Measurements from ENCODE around the gene TFEC.
"Not testable (repeated sequence)": the region's sequence is repeated elsewhere in the genome, so short reads cannot be mapped to it uniquely, and the experiment has no call there.

TFEC gene

DNA sequence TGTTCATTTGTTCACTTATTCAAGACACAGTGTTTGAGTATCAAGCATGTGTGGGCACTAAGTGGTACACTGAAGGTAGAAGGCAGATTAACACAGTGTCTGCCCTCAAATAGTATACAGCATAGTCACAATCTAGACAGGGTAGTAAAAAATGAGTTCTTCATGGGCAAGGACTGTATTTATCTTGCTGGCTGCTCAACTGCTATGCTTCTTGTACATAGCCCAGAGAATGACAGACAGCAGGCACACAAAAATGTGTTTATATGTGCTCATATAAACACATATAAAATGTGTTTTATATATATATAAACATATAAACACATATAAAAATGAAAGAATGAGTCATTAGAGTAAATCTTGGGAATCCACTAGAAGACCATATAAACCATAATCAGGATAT lies 43.1 kb downstream of the TFEC start:
- DNase-seq = no peak

DNA sequence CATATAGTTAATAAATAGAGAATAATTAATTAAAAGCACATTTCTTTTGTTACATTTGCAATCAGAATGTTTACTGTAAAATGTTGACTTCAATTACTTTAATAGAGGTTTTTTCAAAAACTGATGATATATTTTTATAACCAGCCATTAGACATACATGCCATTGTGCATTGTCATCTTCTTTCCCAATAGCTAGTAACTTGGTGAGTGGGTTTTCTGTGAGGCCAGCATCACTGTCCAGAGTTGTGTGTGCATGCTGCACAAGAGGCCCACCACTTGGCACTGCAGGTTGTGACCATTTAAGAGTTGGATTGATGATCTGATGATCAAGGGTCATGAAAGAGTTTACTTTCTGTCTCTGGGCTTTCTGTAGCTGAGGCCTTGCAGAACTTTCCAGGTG lies 46.5 kb downstream of the TFEC start:
- no peak for DNase-seq

GRCh38 chr7:115980159-115980558 lies 50.4 kb downstream of the TFEC start:
- DNase-seq = no peak

DNA sequence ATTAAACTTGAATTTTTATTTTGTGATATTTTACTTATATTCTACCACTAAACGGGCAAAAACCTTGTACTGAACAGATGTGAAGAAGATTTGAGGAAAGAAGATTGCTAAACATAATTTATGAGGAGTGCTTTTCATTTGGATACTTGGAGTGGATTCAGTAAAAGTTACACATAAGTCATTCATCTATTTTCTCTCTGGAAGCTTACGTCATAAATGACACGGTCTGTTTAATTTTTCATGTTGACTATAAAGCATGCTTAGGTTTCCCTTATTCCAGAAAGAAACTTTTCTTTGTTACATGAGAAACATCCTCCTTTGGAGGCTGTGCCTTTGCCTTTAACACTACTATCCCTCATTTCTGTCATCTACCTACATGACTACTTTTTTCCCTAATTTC lies 53.9 kb downstream of the TFEC start:
- DNase-seq = no peak

- DNase-seq = no peak
Observed at GRCh38 chr7:115975766-115976165, 54.8 kb downstream of the TFEC start.

DNA sequence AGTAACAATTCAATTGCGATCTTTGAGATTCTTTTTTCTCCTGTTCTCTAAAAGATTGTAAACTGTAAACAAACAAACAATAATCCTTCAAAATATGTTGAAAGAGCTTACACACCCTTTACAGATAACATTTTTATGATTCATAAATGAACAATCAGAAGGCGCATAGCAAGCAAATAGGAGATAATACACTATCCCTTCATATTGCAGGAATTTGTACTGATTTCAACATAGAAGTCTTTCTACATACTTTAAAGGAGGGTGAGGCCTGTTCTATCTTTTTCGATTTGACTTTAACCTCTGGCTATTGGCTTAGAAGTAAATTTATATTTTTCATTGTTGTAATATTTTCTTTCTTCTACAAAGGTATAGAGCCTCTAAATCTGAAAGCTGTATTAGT lies 57.2 kb downstream of the TFEC start:
- DNase-seq = no peak

GRCh38 chr7:115971506-115971905 lies 59.1 kb downstream of the TFEC start:
- no peak for DNase-seq

DNA sequence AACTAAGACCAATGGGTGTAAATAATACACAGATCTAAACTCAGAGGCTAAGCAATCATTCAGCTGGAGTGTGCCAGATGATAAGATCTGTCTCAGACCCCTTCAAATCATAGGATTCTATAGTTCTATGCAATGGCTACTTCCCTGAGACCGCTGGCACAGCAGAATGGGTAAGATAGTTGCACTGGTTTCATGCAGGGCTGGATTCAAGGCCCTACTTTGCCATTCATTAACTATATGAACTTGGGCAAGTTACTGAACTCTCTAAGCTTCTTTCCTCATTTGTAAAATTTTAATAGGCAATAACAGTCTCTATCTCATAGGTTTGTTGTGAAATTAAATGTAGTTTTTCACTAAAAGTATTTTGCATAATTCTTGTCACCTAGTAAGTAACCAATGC lies 62.0 kb downstream of the TFEC start:
- no peak for DNase-seq

GRCh38 chr7:115968171-115968570 lies 62.4 kb downstream of the TFEC start:
- DNase-seq = no peak

DNA sequence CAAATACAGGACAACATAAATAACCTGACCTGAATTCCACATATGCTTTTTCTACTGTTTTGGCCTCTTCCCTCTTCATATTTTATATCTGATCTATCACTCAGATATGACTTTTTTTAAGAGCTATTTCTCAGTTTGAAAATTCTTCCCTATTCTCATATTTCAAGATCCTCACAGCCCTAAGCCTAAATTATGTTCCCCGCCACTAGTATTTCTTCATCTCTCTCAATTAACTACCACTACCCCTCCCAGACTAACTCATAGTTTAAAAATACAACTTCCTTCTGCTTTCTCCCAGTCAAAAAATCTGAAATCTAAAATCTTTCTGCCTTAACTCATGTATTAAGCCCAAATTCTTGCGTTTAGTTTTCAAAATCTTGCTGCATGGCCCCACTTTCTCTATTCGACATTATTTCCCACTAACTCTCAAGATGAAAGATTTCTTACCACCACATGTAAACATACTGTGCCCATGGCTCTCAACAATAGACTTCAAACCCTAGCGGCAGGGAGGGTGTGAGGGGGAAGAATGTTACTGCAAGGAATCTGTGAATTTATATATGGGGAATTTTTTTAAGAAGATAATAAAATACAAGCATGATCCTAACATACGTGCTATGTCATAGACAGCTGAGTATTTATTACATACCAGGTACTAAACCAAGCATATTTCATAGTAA lies 64.6 kb downstream of the TFEC start:
- DNase-seq = no peak

- no peak for DNase-seq
Observed at GRCh38 chr7:115965236-115965635, 65.3 kb downstream of the TFEC start.

DNA sequence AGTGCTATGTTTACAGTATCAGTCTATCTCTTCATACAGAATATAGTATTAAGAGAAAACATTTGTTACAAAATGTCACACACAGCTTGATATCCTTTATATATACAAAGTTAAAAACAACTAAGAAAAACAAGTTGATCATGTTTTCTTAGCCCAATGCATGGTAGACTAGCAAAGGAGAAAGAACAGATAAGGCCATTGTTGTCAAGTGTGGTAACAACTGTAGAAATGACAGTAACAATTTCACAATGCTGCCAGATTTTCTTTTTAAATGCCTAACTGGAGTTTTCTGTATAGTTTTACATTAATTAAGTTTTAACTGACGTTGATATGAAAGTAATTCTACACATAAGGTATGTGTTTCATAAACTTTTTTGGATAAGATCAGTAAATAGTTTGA lies 65.8 kb downstream of the TFEC start:
- DNase-seq = no peak

DNA sequence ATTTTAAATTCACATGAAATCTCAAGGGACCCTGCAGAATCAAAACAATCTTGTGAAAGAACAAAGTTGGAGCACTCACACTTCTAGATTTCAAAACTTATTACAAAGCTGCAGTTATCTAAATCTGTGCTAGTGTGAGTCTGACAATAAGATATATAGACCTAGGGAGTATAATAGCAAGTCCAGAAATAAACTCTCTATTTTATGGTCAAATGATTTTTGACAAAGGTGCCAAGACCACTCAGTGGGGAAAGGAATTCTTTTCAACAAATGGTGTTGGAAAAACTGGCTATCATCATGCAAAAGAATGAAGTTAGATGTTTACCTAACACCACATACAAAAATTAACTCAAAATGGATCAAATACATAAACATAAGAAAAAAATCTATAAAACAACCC lies 68.2 kb downstream of the TFEC start:
- DNase-seq = no peak

- no peak for DNase-seq
Observed at GRCh38 chr7:115953592-115954255, 76.8 kb downstream of the TFEC start.

GRCh38 chr7:115952832-115953231 lies 77.7 kb downstream of the TFEC start:
- DNase-seq = no peak

DNA sequence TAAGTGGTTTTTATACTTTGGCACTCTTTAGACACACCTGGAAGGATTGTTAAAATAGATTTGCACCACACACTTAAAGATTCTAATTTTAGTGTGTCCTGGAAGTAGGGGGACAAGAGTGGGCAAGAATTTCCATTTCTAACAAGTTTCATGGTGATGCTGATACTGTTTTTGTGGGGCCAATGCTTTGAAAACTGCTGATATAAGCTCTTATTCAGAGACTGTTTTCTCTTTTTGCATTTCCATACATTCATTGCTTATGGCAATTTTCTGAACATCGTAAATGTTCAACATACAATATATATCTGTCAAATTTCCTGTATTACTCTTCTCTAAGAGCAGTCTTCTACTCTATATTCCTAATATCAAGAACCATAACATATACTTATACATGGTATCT lies 79.0 kb downstream of the TFEC start:
- no peak for DNase-seq

- DNase-seq = no peak
Observed at GRCh38 chr7:115941703-115942268, 88.8 kb downstream of the TFEC start.

DNA sequence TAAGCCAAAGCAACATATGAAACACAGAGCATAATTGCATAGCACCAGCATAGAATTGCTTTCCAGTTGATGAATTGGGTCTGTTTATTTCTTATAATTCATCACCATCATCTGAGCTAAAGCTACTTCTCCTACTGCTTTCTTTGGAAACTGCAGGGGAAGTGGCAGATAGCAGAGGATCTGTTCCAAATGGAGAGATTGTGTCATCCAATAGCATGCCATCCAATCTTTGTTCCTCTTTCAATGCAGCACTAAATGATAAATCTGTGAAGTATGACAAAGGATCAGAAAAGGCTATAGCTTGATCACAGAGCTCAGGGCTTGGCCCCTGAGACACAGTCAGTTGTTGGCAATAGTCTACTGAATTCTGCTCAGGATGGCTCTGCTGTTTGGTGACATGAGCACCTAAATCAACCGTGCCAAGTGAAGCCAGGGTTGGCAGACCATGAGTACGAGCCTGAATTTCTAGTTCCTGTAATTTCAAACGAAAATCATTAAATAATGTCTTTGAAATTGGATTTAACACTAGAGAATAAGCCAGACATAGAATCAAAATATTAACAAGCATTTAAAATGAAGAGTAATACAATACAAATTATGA lies 90.0 kb downstream of the TFEC start:
- no peak for DNase-seq

DNA sequence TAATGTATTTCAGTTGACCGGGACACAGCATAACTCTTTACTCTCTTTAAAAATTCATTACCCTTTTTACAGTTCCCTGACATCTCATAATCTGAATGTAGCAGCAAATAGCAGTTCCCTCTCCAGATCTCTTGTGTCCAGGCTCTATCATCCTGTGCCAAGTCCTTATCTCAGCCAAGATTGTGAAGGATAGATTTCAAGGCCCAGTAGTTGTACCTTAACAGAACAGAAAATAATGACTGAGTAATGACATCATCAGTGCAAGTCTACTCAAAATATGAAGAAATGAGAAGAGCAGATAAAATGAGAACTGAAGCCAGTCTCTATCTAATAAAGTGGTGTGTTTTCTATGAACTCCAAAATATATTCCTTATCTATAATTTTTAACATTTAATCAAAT lies 92.6 kb downstream of the TFEC start:
- no peak for DNase-seq

- DNase-seq = no peak
Observed at GRCh38 chr7:115933471-115933870, 97.1 kb downstream of the TFEC start.

- no peak for DNase-seq
Observed at GRCh38 chr7:115932880-115933279, 97.7 kb downstream of the TFEC start.

- DNase-seq = not testable (repeated sequence)
Observed at GRCh38 chr7:115930184-115930583, 100.4 kb downstream of the TFEC start.

DNA sequence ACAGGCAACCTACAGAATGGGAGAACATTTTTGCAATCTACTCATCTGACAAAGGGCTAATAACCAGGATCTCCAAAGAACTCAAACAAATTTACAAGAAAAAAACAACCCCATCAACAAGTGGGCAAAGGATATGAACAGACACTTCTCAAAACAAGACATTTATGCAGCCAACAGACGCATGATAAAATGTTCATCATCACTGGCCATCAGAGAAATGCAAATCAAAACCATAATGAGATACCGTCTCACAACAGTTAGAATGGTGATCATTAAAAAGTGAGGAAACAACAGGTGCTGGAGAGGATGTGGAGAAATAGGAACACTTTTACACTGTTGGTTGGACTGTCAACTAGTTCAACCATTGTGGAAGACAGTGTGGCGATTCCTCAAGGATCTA lies 100.8 kb downstream of the TFEC start:
- DNase-seq = not testable (repeated sequence)

GRCh38 chr7:115924411-115924810 lies 106.2 kb downstream of the TFEC start:
- DNase-seq = no peak

Measured in CD4-positive, alpha-beta T cell treated with Interleukin-12 subunit alpha and Interleukin-12 subunit beta, for 1 hour (primary cell).